ENCODE measurements around the gene RUNDC3A.

RUNDC3A gene

GRCh38 chr17:44308320-44308818 is at the start of gene RUNDC3A:
Gene RUNDC3A, plus strand, starts transcription at chr17:44308601. Its CDS starts 232 bp downstream, at chr17:44308833.
- DNase-seq (ENCODE audit: low read depth): no peak
- peak within 1 kb of the TSS; percentile 50 for H3K4me3 ChIP-seq (ENCODE audit: low read depth, low read length)

- no peak for DNase-seq (ENCODE audit: low read depth)
- H3K4me3 ChIP-seq (ENCODE audit: low read depth, low read length): no peak overlapping the region
Measured at GRCh38 chr17:44258811-44259351, 49.5 kb upstream of the RUNDC3A start.

- no peak overlapping the region for H3K4me3 ChIP-seq (ENCODE audit: low read depth, low read length)
- no peak for DNase-seq (ENCODE audit: low read depth)
Measured at GRCh38 chr17:44260296-44260695, 48.1 kb upstream of the RUNDC3A start.

GRCh38 chr17:44262654-44263225 is 45.7 kb upstream of the RUNDC3A start:
- H3K4me3 ChIP-seq (ENCODE audit: low read depth, low read length): no peak overlapping the region
- DNase-seq (ENCODE audit: low read depth): no peak

- H3K4me3 ChIP-seq (ENCODE audit: low read depth, low read length): no peak overlapping the region
- DNase-seq (ENCODE audit: low read depth): no peak
Measured at GRCh38 chr17:44263345-44263902, 45.0 kb upstream of the RUNDC3A start.

- DNase-seq (ENCODE audit: low read depth): no peak
- H3K4me3 ChIP-seq (ENCODE audit: low read depth, low read length): no peak overlapping the region
Measured at GRCh38 chr17:44266402-44267164, 41.8 kb upstream of the RUNDC3A start.

- DNase-seq (ENCODE audit: low read depth): no peak
Measured at GRCh38 chr17:44267165-44267455, 41.3 kb upstream of the RUNDC3A start.

GRCh38 chr17:44267818-44268490 is 40.4 kb upstream of the RUNDC3A start, which contains the start of gene SLC4A1:
Gene SLC4A1, minus strand, starts transcription at chr17:44268135. Its CDS starts 5,269 bp downstream, at chr17:44262866.
- no peak for DNase-seq (ENCODE audit: low read depth)
- no peak within 1 kb of the TSS for H3K4me3 ChIP-seq (ENCODE audit: low read depth, low read length)

More at GRCh38 chr17:44267165-44267455, 41.3 kb upstream of the RUNDC3A start:
- H3K4me3 ChIP-seq (ENCODE audit: low read depth, low read length): no peak overlapping the region

GRCh38 chr17:44268709-44269534 is 39.5 kb upstream of the RUNDC3A start:
- DNase-seq (ENCODE audit: low read depth): no peak
- no peak overlapping the region for H3K4me3 ChIP-seq (ENCODE audit: low read depth, low read length)

- peak; percentile 12 for DNase-seq (ENCODE audit: low read depth)
- H3K4me3 ChIP-seq (ENCODE audit: low read depth, low read length): no peak overlapping the region
Measured at GRCh38 chr17:44269535-44270240, 38.7 kb upstream of the RUNDC3A start.

GRCh38 chr17:44272321-44272951 is 36.0 kb upstream of the RUNDC3A start:
- no peak overlapping the region for H3K4me3 ChIP-seq (ENCODE audit: low read depth, low read length)
- DNase-seq (ENCODE audit: low read depth): no peak

GRCh38 chr17:44272954-44273353 is 35.4 kb upstream of the RUNDC3A start:
- no peak for DNase-seq (ENCODE audit: low read depth)

GRCh38 chr17:44273607-44274006 is 34.8 kb upstream of the RUNDC3A start:
- no peak overlapping the region for H3K4me3 ChIP-seq (ENCODE audit: low read depth, low read length)
- DNase-seq (ENCODE audit: low read depth): no peak

More at GRCh38 chr17:44272954-44273353, 35.4 kb upstream of the RUNDC3A start:
- H3K4me3 ChIP-seq (ENCODE audit: low read depth, low read length): no peak overlapping the region

GRCh38 chr17:44277976-44278375 is 30.4 kb upstream of the RUNDC3A start:
- no peak overlapping the region for H3K4me3 ChIP-seq (ENCODE audit: low read depth, low read length)
- DNase-seq (ENCODE audit: low read depth): no peak

GRCh38 chr17:44279346-44279665 is 29.1 kb upstream of the RUNDC3A start:
- no peak overlapping the region for H3K4me3 ChIP-seq (ENCODE audit: low read depth, low read length)
- DNase-seq (ENCODE audit: low read depth): no peak

- peak; percentile 48 for DNase-seq (ENCODE audit: low read depth)
- H3K4me3 ChIP-seq (ENCODE audit: low read depth, low read length): no peak overlapping the region
Measured at GRCh38 chr17:44279666-44280391, 28.6 kb upstream of the RUNDC3A start.

GRCh38 chr17:44280392-44280937 is 27.9 kb upstream of the RUNDC3A start:
- no peak overlapping the region for H3K4me3 ChIP-seq (ENCODE audit: low read depth, low read length)
- DNase-seq (ENCODE audit: low read depth): no peak

Data from skeletal muscle cell (primary cell).